GM19099 (cell line): ENCODE data around the gene NR2F6.

Experiments used
- POLR2A ChIP-seq: IDR thresholded peaks from 3 replicates; pipeline ENCODE4 v1.6.1; 2011; ENCODE audit warnings: low read depth; ENCODE audit not compliant: insufficient read length; ENCODE audit errors: extremely low read depth

NR2F6 gene

DNA sequence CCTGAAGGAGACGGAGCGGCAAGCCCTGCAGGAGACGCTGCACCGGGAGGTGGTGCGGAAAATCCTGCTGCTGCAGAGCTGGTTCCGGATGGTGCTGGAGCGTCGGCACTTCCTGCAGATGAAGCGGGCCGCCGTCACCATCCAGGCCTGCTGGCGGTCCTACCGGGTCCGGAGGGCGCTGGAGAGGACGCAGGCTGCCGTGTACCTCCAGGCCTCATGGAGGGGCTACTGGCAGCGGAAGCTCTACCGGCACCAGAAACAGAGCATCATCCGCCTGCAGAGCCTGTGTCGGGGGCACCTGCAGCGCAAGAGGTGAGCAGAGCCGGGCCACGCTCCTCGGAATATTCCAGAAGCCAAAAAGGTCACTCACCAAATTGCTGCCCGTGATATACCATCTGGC lies 53.0 kb downstream of the NR2F6 start:
- no peak for TF ChIP-seq POLR2A

DNA sequence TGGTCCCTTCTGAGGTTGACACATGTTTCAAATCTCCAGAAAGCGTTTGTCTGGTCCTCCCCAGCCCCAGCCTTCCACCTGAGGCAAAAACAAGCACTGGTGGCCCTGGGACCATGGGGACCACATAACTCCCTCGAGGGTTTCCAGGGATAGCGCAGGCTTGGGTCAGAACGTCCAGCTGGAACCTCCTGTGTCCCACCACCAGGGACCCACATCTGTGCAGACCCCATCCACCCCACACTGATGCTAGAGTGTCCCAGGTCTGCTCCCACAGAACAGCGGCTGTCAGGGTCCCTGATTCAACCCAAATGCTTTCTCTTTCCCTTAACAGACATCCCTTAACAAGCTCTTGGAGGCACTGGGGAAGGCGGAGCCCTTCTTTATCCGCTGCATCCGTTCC lies 60.1 kb downstream of the NR2F6 start:
- TF ChIP-seq POLR2A, result no peak

DNA sequence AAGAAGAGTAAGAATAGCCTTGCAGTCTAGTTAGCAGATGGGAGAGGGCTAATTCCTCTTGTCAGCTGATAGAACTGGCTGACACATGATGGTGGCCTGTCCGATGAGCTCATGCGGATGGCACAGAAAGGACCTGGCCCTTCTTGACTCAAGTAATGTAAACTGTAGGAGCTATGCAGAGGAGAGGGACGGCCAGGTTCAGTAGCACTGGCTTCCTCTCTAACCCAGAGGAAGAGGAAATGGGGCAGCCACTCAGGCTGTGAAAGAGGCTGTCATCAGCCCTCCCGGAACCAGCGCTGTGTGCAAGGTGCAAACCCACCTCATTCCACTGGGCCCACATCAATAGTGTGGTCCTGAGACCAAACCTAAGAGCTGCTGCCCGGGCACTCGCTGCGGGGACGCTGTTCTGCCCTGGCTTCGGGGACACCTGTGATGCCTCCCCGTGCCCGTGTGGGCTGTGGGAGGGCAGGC lies 61.3 kb downstream of the NR2F6 start:
- TF ChIP-seq POLR2A, result no peak

DNA sequence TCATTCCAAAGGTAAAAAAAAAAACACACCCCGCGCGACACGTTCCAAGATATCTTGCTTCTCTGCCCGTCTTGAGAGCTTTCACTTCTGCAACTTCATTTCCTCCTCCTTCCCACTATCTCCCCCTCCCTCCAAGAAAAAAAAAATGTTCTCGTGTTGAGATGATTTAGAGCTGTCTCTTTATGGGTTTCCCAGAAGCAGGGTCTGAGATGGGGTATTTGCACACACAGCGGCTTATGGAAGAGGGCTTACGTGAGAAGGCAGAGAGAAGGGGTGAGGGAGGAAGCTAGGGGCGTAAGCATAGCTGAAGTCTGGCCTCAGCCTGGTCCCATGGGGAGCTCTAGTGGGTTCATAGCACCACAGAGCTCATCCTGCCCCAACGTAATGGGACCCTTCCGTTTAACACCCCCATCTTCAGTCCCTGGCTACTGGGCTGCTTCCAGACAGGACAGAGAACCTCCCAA lies 61.8 kb downstream of the NR2F6 start:
- no peak for TF ChIP-seq POLR2A

DNA sequence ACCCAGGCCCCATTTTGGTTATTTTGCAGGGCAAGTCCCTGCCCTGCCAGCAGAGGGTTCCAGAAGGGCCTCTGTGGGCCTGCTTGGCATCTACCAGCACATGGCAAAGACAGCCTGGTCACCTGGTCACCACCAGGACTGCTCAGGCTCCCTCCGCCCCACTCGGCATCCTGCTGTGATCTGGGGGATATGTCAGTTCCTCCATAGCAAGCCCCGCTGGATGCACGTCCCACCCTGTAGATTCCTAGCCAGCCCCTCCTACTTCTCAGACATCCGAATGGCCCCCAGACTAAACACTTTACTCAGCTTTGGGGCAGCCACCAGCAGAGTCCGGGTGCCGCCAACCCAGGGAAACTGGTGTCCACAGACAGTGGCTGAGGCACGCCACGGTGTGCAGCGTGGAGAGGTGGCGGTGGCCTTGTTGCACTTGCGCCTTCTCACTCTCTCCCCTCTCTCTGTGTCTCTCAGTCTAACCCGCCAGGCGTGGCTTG lies 62.4 kb downstream of the NR2F6 start:
- no peak for TF ChIP-seq POLR2A
